ENCODE data around the gene IGSF8.

DNA sequence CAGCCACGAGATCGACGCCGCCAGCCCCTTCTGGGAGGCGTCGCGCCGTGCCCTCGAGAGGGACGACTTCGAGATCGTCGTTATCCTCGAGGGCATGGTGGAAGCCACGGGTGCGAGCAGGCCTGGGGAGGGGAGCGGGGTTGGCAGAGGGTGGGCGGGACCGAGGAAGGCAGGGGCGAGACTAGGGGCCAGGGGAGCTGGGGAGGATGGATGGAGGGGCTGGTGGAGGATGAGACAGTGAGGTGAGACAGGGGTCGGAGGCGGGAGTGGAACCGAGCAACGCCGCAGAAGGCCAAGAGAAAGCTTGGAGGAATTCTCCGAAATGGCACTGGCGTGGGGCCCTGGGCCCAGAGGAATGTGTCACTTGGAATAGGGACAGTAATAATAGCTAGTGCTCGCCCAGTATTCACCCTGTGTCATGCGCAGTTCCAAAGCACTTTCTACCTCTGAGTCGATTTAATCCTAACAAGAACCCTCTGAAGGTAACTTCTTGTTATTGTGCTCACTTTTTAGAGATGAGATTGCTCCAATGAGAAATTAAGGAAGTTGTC is 13.6 kb downstream of the IGSF8 start:
- no peak for TF ChIP-seq EZH2 (IDR thresholded peaks at IDR 0.05)
- TF ChIP-seq, protein P1, sequence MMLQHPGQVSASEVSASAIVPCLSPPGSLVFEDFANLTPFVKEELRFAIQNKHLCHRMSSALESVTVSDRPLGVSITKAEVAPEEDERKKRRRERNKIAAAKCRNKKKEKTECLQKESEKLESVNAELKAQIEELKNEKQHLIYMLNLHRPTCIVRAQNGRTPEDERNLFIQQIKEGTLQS (IDR thresholded peaks at IDR 0.05) = no peak
- TF ChIP-seq, protein P2, sequence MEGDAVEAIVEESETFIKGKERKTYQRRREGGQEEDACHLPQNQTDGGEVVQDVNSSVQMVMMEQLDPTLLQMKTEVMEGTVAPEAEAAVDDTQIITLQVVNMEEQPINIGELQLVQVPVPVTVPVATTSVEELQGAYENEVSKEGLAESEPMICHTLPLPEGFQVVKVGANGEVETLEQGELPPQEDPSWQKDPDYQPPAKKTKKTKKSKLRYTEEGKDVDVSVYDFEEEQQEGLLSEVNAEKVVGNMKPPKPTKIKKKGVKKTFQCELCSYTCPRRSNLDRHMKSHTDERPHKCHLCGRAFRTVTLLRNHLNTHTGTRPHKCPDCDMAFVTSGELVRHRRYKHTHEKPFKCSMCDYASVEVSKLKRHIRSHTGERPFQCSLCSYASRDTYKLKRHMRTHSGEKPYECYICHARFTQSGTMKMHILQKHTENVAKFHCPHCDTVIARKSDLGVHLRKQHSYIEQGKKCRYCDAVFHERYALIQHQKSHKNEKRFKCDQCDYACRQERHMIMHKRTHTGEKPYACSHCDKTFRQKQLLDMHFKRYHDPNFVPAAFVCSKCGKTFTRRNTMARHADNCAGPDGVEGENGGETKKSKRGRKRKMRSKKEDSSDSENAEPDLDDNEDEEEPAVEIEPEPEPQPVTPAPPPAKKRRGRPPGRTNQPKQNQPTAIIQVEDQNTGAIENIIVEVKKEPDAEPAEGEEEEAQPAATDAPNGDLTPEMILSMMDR (IDR thresholded peaks at IDR 0.05 in 2 of 3, conservative IDR thresholded peaks at IDR 0.05 in 1 of 3; ENCODE audit: borderline replicate concordance in 1 of 3, insufficient read depth in 1 of 3, low read depth in 2 of 3, low read length in 2 of 3) = no peak; a peak in 1 of 6 replicates
